Keratinocyte (primary cell): ENCODE data around the gene SOX5. TPM values are rescaled to one million over a fixed set of nuclear protein-coding genes. Genes with fewer than 3 reads are reported as not detected.

Experiments used
- DNase-seq: peaks from one replicate; pipeline ENCODE4 v3.0.0-alpha.2; 2011; ENCODE audit warnings: low read depth, missing footprints, low spot score
- FAIRE-seq: peaks from 2 replicates; lab custom pipeline; 2011; peaks lifted over from hg19 to GRCh38; lab: Jason Lieb, UNC
- H2AFZ ChIP-seq: 2 replicates; pipeline ENCODE4 v1.6.0; 2012; ENCODE audit warnings: low read length, control low read depth, inconsistent platforms; ENCODE audit not compliant: control insufficient read depth
- H3K27ac ChIP-seq: 2 replicates; pipeline ENCODE4 v1.5.1; 2011; ENCODE audit warnings: low read length; ENCODE audit not compliant: control insufficient read depth, insufficient read depth
- H3K27me3 ChIP-seq: 3 replicates; pipeline ENCODE4 v1.6.0; 2011; ENCODE audit warnings: low read length; ENCODE audit not compliant: control insufficient read depth, insufficient read depth; ENCODE audit errors: extremely low read depth
- H3K36me3 ChIP-seq, 2 experiments: 2 replicates in 1 of 2; 3 replicates in 1 of 2; pipeline ENCODE4 v1.5.1; 2011; ENCODE audit warnings: low read length in 2 of 2, mild to moderate bottlenecking in 1 of 2; ENCODE audit not compliant: control insufficient read depth in 2 of 2, insufficient read depth in 2 of 2; ENCODE audit errors: extremely low read depth in 1 of 2
- H3K4me1 ChIP-seq: 3 replicates; pipeline ENCODE4 v1.5.1; 2011; ENCODE audit warnings: low read length; ENCODE audit not compliant: control insufficient read depth, insufficient read depth; ENCODE audit errors: extremely low read depth
- H3K4me2 ChIP-seq: 3 replicates; pipeline ENCODE4 v1.6.0; 2011; ENCODE audit warnings: low read depth, low read length; ENCODE audit not compliant: control insufficient read depth, insufficient read depth; ENCODE audit errors: extremely low read depth
- H3K4me3 ChIP-seq, 3 experiments: fragments of 200-600 bp in 1 of 3; sonication (generic) in 1 of 3; 2 replicates in 2 of 3; 3 replicates in 1 of 3; pipeline ENCODE4 v1.5.1; 2011 to 2016; ENCODE audit warnings: low read length in 3 of 3, mild to moderate bottlenecking in 3 of 3, control low read depth in 2 of 3, inconsistent platforms in 1 of 3, low read depth in 1 of 3, mixed read lengths in 1 of 3, mixed run types in 1 of 3, moderate library complexity in 1 of 3; ENCODE audit not compliant: control insufficient read depth in 2 of 3, insufficient read depth in 2 of 3; ENCODE audit errors: extremely low read depth in 1 of 3
- H3K79me2 ChIP-seq: 2 replicates; pipeline ENCODE4 v1.6.0; 2012; ENCODE audit warnings: low read length; ENCODE audit not compliant: control insufficient read depth, insufficient read depth
- H3K9ac ChIP-seq: 3 replicates; pipeline ENCODE4 v1.6.0; 2011; ENCODE audit warnings: low read length; ENCODE audit not compliant: control insufficient read depth, insufficient read depth; ENCODE audit errors: extremely low read depth
- H3K9me1 ChIP-seq: 3 replicates; pipeline ENCODE4 v1.6.0; 2011; ENCODE audit warnings: low read length; ENCODE audit not compliant: control insufficient read depth, insufficient read depth; ENCODE audit errors: extremely low read depth
- H3K9me3 ChIP-seq: 2 replicates; pipeline ENCODE4 v1.5.1; 2012; ENCODE audit warnings: low read depth, low read length; ENCODE audit not compliant: control insufficient read depth
- H4K20me1 ChIP-seq: 3 replicates; pipeline ENCODE4 v1.6.0; 2011; ENCODE audit warnings: low read length; ENCODE audit not compliant: control insufficient read depth, insufficient read depth; ENCODE audit errors: extremely low read depth
- CTCF ChIP-seq, 3 experiments: IDR thresholded peaks in 1 of 3; conservative IDR thresholded peaks in 1 of 3; optimal IDR thresholded peaks in 1 of 3; 2 replicates in 2 of 3; 3 replicates in 1 of 3; pipeline versions ENCODE3 to v1.5.1; 2011; ENCODE audit warnings: low read length in 3 of 3, mild to moderate bottlenecking in 3 of 3, moderate library complexity in 2 of 3, control low read depth in 1 of 3, inconsistent platforms in 1 of 3; ENCODE audit not compliant: insufficient read depth in 2 of 3; ENCODE audit errors: extremely low read depth in 1 of 3
- EZH2 ChIP-seq: IDR thresholded peaks from one replicate; pipeline ENCODE4 v1.6.1; 2012; ENCODE audit warnings: inconsistent platforms, mild to moderate bottlenecking, low read length, moderate library complexity
- dilution Hi-C: fragments of 300-500 bp; cut with MboI; formaldehyde crosslinking; loops from one replicate; pipeline ENCODE4 v1.7.0; 2020; ENCODE audit warnings: low sequenced_read_pairs; ENCODE audit not compliant: extremely low pct_ligation_motif_present
- polyA plus RNA-seq, 5 experiments: library from polyadenylated mRNA; depleted of rRNA in 3 of 5; stranded (reverse) in 3 of 5; stranded (forward) in 1 of 5; unstranded in 1 of 5; fragments of >200 nt; gene quantifications; 1 replicate in 1 of 5; 2 replicates in 3 of 5; 3 replicates in 1 of 5; pipeline versions ENCODE4 v1.2.1 to v1.2.3, GENCODE V29; 2011 to 2012; ENCODE audit warnings: missing spikeins in 2 of 5, low read depth in 1 of 5, low replicate concordance in 1 of 5

SOX5 gene
- polyA plus RNA-seq, 1 donor (not counting 4 experiments of a cell fraction or from before 2014, with no cell fraction given) = not detected

- no peaks in the 10 kb centered on the region for H3K9me3 ChIP-seq
- H3K27ac ChIP-seq = no peak overlapping the region
- FAIRE-seq (no peak), DNase-seq (no peak)
- H3K4me1 ChIP-seq = no peaks in the 10 kb centered on the region
- no peaks in the 10 kb centered on the region for H3K79me2 ChIP-seq
- H3K4me2 ChIP-seq = no peak overlapping the region
- no peak for TF ChIP-seq CTCF (optimal IDR thresholded peaks at IDR 0.05 in 1 of 3, IDR thresholded peaks at IDR 0.05 in 1 of 3, conservative IDR thresholded peaks at IDR 0.05 in 1 of 3; ENCODE audit: extremely low read depth in 1 of 3, insufficient read depth in 2 of 3, low read length in 3 of 3)
- no peak for TF ChIP-seq EZH2
- H3K4me3 ChIP-seq = no peak overlapping the region
- no peaks in the 10 kb centered on the region for H3K36me3 ChIP-seq
- no peak overlapping the region for H3K9ac ChIP-seq
- no peak overlapping the region for H2AFZ ChIP-seq
- no peaks in the 10 kb centered on the region for H3K27me3 ChIP-seq
- H4K20me1 ChIP-seq = no peaks in the 10 kb centered on the region
- no peaks in the 10 kb centered on the region for H3K9me1 ChIP-seq
- dilution Hi-C loops = no loop called here
Measured at GRCh38 chr12:23669691-23670090, 279.8 kb downstream of the SOX5 start.

- H3K4me2 ChIP-seq = no peak overlapping the region
- H3K36me3 ChIP-seq = no peaks in the 10 kb centered on the region
- TF ChIP-seq CTCF (optimal IDR thresholded peaks at IDR 0.05 in 1 of 3, IDR thresholded peaks at IDR 0.05 in 1 of 3, conservative IDR thresholded peaks at IDR 0.05 in 1 of 3; ENCODE audit: extremely low read depth in 1 of 3, insufficient read depth in 2 of 3, low read length in 3 of 3) = no peak
- no peak for TF ChIP-seq EZH2
- DNase-seq = no peak
- H3K27ac ChIP-seq = no peak overlapping the region
- H3K4me3 ChIP-seq = no peak overlapping the region
- H3K79me2 ChIP-seq = no peaks in the 10 kb centered on the region
- dilution Hi-C loops = no loop called here
- H3K27me3 ChIP-seq = no peaks in the 10 kb centered on the region
- H2AFZ ChIP-seq = no peak overlapping the region
- no peaks in the 10 kb centered on the region for H3K9me1 ChIP-seq
- H3K9me3 ChIP-seq = no peaks in the 10 kb centered on the region
- H3K4me1 ChIP-seq = no peaks in the 10 kb centered on the region
- no peaks in the 10 kb centered on the region for H4K20me1 ChIP-seq
- no peak overlapping the region for H3K9ac ChIP-seq
- FAIRE-seq = no peak
Measured at GRCh38 chr12:23666866-23667265, 282.6 kb downstream of the SOX5 start.
